Osteoblast (primary cell): ENCODE measurements around the gene LPO. TPM values are rescaled to one million over a fixed set of nuclear protein-coding genes. Genes with fewer than 3 reads are reported as not detected.

ENCODE experiments used
- DNase-seq: peaks from one replicate; pipeline ENCODE4 v3.0.0; 2011; ENCODE audit warnings: low spot score, mixed read lengths; ENCODE audit not compliant: insufficient read length; ENCODE audit errors: missing footprints
- H2AFZ ChIP-seq: 2 replicates; pipeline ENCODE4 v1.6.0; 2011; ENCODE audit warnings: mild to moderate bottlenecking, low read length
- H3K27ac ChIP-seq: 2 replicates; pipeline ENCODE4 v1.5.1; 2011; ENCODE audit warnings: mild to moderate bottlenecking, low read depth, low read length, moderate library complexity
- H3K27me3 ChIP-seq: 2 replicates; pipeline ENCODE4 v1.6.0; 2012; ENCODE audit warnings: mild to moderate bottlenecking, control low read depth, inconsistent platforms, low read length, moderate library complexity; ENCODE audit not compliant: insufficient read depth
- H3K36me3 ChIP-seq: 2 replicates; pipeline ENCODE4 v1.5.1; 2011; ENCODE audit warnings: mild to moderate bottlenecking, low read length, control low read depth, moderate library complexity; ENCODE audit not compliant: insufficient read depth
- H3K4me1 ChIP-seq: 2 replicates; pipeline ENCODE4 v1.5.1; 2011; ENCODE audit warnings: mild to moderate bottlenecking, low read length, control low read depth, moderate library complexity; ENCODE audit not compliant: insufficient read depth
- H3K4me2 ChIP-seq: 2 replicates; pipeline ENCODE4 v1.6.0; 2011; ENCODE audit warnings: mild to moderate bottlenecking, low read length; ENCODE audit not compliant: insufficient read depth
- H3K4me3 ChIP-seq: fragments of 200-600 bp; sonication (generic); 3 replicates; pipeline ENCODE4 v1.5.1; 2012; ENCODE audit warnings: mild to moderate bottlenecking, low read length, inconsistent platforms; ENCODE audit not compliant: insufficient read depth
- H3K79me2 ChIP-seq: 2 replicates; pipeline ENCODE4 v1.6.0; 2012; ENCODE audit warnings: mild to moderate bottlenecking, low read length, control low read depth, inconsistent platforms; ENCODE audit not compliant: insufficient read depth
- H3K9me3 ChIP-seq: 2 replicates; pipeline ENCODE4 v1.5.1; 2011; ENCODE audit warnings: low read depth, low read length, control low read depth
- H4K20me1 ChIP-seq: 2 replicates; pipeline ENCODE4 v1.6.0; 2012; ENCODE audit warnings: mild to moderate bottlenecking, low read length, control low read depth; ENCODE audit not compliant: insufficient read depth
- CTCF ChIP-seq: IDR thresholded peaks from 2 replicates; pipeline ENCODE4 v1.5.1; 2011; ENCODE audit warnings: mild to moderate bottlenecking, low read depth, low read length, moderate library complexity; ENCODE audit errors: extremely low read depth
- total RNA-seq: library from RNA; depleted of rRNA; stranded (reverse); fragments of >200 nt; gene quantifications from 2 replicates; pipeline ENCODE4 v1.2.3, GENCODE V29; 2012

LPO gene
- total RNA-seq, 1 donor, result not detected

- H3K4me3 ChIP-seq, result no peak overlapping the region
- no peaks in the 10 kb centered on the region for H3K79me2 ChIP-seq
- no peaks in the 10 kb centered on the region for H3K4me1 ChIP-seq
- no peaks in the 10 kb centered on the region for H3K27me3 ChIP-seq
- no peak overlapping the region for H2AFZ ChIP-seq
- DNase-seq, result peak; percentile 71
- no peak overlapping the region for H3K27ac ChIP-seq
- TF ChIP-seq CTCF, result no peak
- H3K36me3 ChIP-seq, result no peaks in the 10 kb centered on the region
- H4K20me1 ChIP-seq, result no peaks in the 10 kb centered on the region
- H3K9me3 ChIP-seq, result no peaks in the 10 kb centered on the region
- H3K4me2 ChIP-seq, result no peak overlapping the region
Observed at GRCh38 chr17:58308985-58309917, 70.9 kb downstream of the LPO start.

GRCh38 chr17:58309918-58310259, 71.5 kb downstream of the LPO start:
- Histone ChIP-seq H3K4me3 (no peak overlapping the region), H2AFZ (no peak overlapping the region), H3K79me2 (no peaks in the 10 kb centered on the region), H3K27ac (no peak overlapping the region), H3K9me3 (no peaks in the 10 kb centered on the region), H3K4me1 (no peaks in the 10 kb centered on the region), H3K36me3 (no peaks in the 10 kb centered on the region), H4K20me1 (no peaks in the 10 kb centered on the region), H3K27me3 (no peaks in the 10 kb centered on the region), H3K4me2 (no peak overlapping the region)
- no peak for TF ChIP-seq CTCF
- DNase-seq, result peak; percentile 70

- no peak overlapping the region for H3K4me3 ChIP-seq
- no peaks in the 10 kb centered on the region for H3K27me3 ChIP-seq
- no peaks in the 10 kb centered on the region for H3K9me3 ChIP-seq
- DNase-seq, result peak; percentile 52
- H3K36me3 ChIP-seq, result no peaks in the 10 kb centered on the region
- no peak overlapping the region for H3K27ac ChIP-seq
- H3K79me2 ChIP-seq, result no peaks in the 10 kb centered on the region
- H4K20me1 ChIP-seq, result no peaks in the 10 kb centered on the region
- H2AFZ ChIP-seq, result no peak overlapping the region
- H3K4me2 ChIP-seq, result no peak overlapping the region
- no peaks in the 10 kb centered on the region for H3K4me1 ChIP-seq
- no peak for TF ChIP-seq CTCF
Observed at GRCh38 chr17:58310511-58311428, 72.4 kb downstream of the LPO start.
